OCI-LY3 (cell line): ENCODE data around the gene ENTR1.

ENCODE experiments used
- CTCF ChIP-seq: fragments of 200-600, 300-600 bp; sonication (generic); IDR thresholded peaks from 2 replicates; pipeline ENCODE4 v1.5.1; 2014; ENCODE audit warnings: antibody characterized with exemption, low read length, low read depth
- EZH2phosphoT487 ChIP-seq: fragments of 200-600 bp; shearing (Covaris generic); IDR thresholded peaks from 2 replicates; pipeline ENCODE4 v1.6.1; 2018; ENCODE audit warnings: antibody characterized with exemption, mixed run types, low read depth

DNA sequence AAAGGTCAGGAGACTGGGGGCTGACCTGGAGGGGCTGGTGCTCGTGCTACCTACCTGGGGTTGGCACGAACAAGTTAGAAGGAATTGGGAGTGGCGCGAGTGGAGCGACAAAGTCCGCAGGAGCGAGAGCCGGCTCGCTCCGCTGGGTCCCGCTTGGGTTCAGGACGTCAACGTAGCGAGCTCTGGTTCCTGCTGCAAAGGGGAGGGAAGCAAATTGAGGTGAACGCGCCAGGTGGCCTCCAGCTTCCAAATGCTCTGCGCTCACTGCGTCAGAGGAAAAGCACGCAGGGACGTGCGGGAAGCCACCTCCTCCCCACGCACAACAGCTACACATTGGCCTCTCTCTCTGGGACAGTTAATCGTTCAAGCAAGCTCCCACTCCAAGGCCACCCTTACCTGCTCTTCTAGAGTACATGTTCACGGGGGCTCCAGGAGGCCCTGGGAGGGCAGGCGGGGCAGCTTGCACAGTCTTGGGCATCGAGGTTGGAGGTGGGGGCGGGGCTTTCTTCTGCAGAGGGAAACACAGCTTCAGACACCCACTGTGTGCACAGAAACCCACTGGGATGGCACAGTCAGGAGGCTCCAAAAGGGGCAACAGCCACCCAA is 36.9 kb upstream of the ENTR1 start:
- TF ChIP-seq CTCF: no peak
- no peak for TF ChIP-seq EZH2phosphoT487
